ENCODE measurements around the gene SPEM1.
"Not testable (repeated sequence)": the region's sequence is repeated elsewhere in the genome, so short reads cannot be mapped to it uniquely, and the experiment has no call there.

Gene SPEM1

GRCh38 chr17:7468804-7469389 is 48.8 kb downstream of the SPEM1 start:
- FAIRE-seq (no peak), DNase-seq (ENCODE audit: insufficient read length, low spot score) (no peak)
- TF ChIP-seq POLR2A (IDR thresholded peaks at IDR 0.05; ENCODE audit: low read depth, low read length) (no peak), PAX5 (IDR thresholded peaks at IDR 0.05; ENCODE audit: insufficient read depth, low read length, severe bottlenecking) (no peak), POU2F2 (IDR thresholded peaks at IDR 0.05; ENCODE audit: low read depth, low read length) (no peak)

GRCh38 chr17:7469843-7470242 is 49.7 kb downstream of the SPEM1 start:
- FAIRE-seq; DNase-seq (ENCODE audit: insufficient read length, low spot score): not testable (repeated sequence)

- DNase-seq (ENCODE audit: insufficient read length, low spot score); FAIRE-seq: not testable (repeated sequence)
Observed at GRCh38 chr17:7470457-7470973, 50.4 kb downstream of the SPEM1 start.

Data from GM12891 (cell line).